ENCODE data around the gene TSHZ2. TPM values are rescaled to one million over a fixed set of nuclear protein-coding genes. Genes with fewer than 3 reads are reported as not detected.

TSHZ2 gene
- total RNA-seq, 1 experiment from 2014 or later = 0.07 TPM

GRCh38 chr20:52943185-52943841, 28.8 kb upstream of the TSHZ2 start (continued):
- TF ChIP-seq ATF3 (IDR thresholded peaks at IDR 0.05) = no peak

GRCh38 chr20:52945268-52945667, 26.9 kb upstream of the TSHZ2 start:
- no peak for DNase-seq (ENCODE audit: low read depth, low spot score)
- no peaks in the 10 kb centered on the region for H3K27me3 ChIP-seq (ENCODE audit: insufficient read depth, low read length)
- no peaks in the 10 kb centered on the region for H3K79me2 ChIP-seq (ENCODE audit: insufficient read depth, low read length)
- no peak for TF ChIP-seq CBX3 (IDR thresholded peaks at IDR 0.05; ENCODE audit: low read depth)
- no peak for TF ChIP-seq EZH2 (IDR thresholded peaks at IDR 0.05)
- TF ChIP-seq ZBTB33 (IDR thresholded peaks at IDR 0.05; ENCODE audit: extremely low read depth, insufficient replicate concordance, low read length) = no peak
- TF ChIP-seq ZNF274 (IDR thresholded peaks at IDR 0.05; ENCODE audit: low read depth, low read length) = no peak
- TF ChIP-seq ELF1 (IDR thresholded peaks at IDR 0.05; ENCODE audit: borderline replicate concordance, low read depth) = no peak
- no peak for TF ChIP-seq SRF (IDR thresholded peaks at IDR 0.05; ENCODE audit: low read depth)
- H3K4me1 ChIP-seq (ENCODE audit: control insufficient read depth in 1 of 2, insufficient read depth in 2 of 2, low read length in 2 of 2) = no peaks in the 10 kb centered on the region
- no TSS peak for BruUV-seq (replicated peaks)
- H2AFZ ChIP-seq (ENCODE audit: low read depth, low read length, poor library complexity, severe bottlenecking) = no peak overlapping the region
- H3K4me3 ChIP-seq (replicated peaks in 1 of 2; ENCODE audit: low read depth in 1 of 2, low read length in 2 of 2) = no peak overlapping the region
- ChIA-PET POLR2A (no interaction called here), CTCF (no interaction called here), RAD21 (ENCODE audit: low non-redundant PET in 1 of 2, low total read pairs in 2 of 2, uncharacterized antibody in 2 of 2, unreplicated experiment in 2 of 2) (no interaction called here)
- no peaks in the 10 kb centered on the region for H3K36me3 ChIP-seq (ENCODE audit: control insufficient read depth in 1 of 2, insufficient read depth in 2 of 2, low read length in 2 of 2)
- H3K9me3 ChIP-seq (ENCODE audit: control insufficient read depth in 1 of 2, insufficient read depth in 1 of 2, low read depth in 1 of 2, low read length in 2 of 2) = peaks cover 0 to 9% of the 10 kb centered on the region in 2 experiments; a peak in 1 of 4 replicates
- H3K27ac ChIP-seq (ENCODE audit: low read depth, low read length) = no peak overlapping the region
- no peak for ATAC-seq
- H3K9ac ChIP-seq (ENCODE audit: low read length) = no peak overlapping the region
- intact Hi-C loops (cut with micrococcal nuclease) = no loop called here
- no peaks in the 10 kb centered on the region for H3K9me2 ChIP-seq (ENCODE audit: insufficient read depth)
- no peak overlapping the region for H3K4me2 ChIP-seq (ENCODE audit: low read length)
- no peaks in the 10 kb centered on the region for H4K20me1 ChIP-seq (ENCODE audit: insufficient read depth)

Data from HCT116 (cell line).